HL-60/S4 (cell line): ENCODE data around the gene CELF2.

ENCODE experiments used
- in situ Hi-C: fragments of 300-500 bp; cut with MboI; formaldehyde crosslinking; loops from 2 replicates; pipeline ENCODE4 v1.14.3; 2022; ENCODE audit warnings: low sequenced_read_pairs

CELF2 gene

GRCh38 chr10:11262494-11263345 is 245.0 kb downstream of the CELF2 start:
- in situ Hi-C loops: no loop called here

GRCh38 chr10:11263767-11264166 is 246.1 kb downstream of the CELF2 start:
- in situ Hi-C loops: no loop called here

GRCh38 chr10:11264296-11265048 is 246.8 kb downstream of the CELF2 start:
- in situ Hi-C loops: no loop called here

- in situ Hi-C loops: no loop called here
Observed at GRCh38 chr10:11265484-11265883, 247.8 kb downstream of the CELF2 start.

- in situ Hi-C loops: no loop called here
Observed at GRCh38 chr10:11266426-11266825, 248.8 kb downstream of the CELF2 start.

- in situ Hi-C loops: no loop called here
Observed at GRCh38 chr10:11270135-11270857, 252.6 kb downstream of the CELF2 start.

GRCh38 chr10:11270858-11271179 is 253.1 kb downstream of the CELF2 start:
- in situ Hi-C loops: no loop called here

GRCh38 chr10:11272915-11273389 is 255.3 kb downstream of the CELF2 start:
- in situ Hi-C loops: no loop called here

GRCh38 chr10:11274452-11274851 is 256.8 kb downstream of the CELF2 start:
- in situ Hi-C loops: no loop called here

- in situ Hi-C loops: no loop called here
Observed at GRCh38 chr10:11275651-11276050, 258.0 kb downstream of the CELF2 start.

- in situ Hi-C loops: no loop called here
Observed at GRCh38 chr10:11276449-11276990, 258.8 kb downstream of the CELF2 start.

GRCh38 chr10:11279314-11279713 is 261.6 kb downstream of the CELF2 start:
- in situ Hi-C loops: no loop called here

- in situ Hi-C loops: no loop called here
Observed at GRCh38 chr10:11280187-11280932, 262.7 kb downstream of the CELF2 start.

- in situ Hi-C loops: no loop called here
Observed at GRCh38 chr10:11282156-11282555, 264.5 kb downstream of the CELF2 start.

- in situ Hi-C loops: no loop called here
Observed at GRCh38 chr10:11282661-11283060, 265.0 kb downstream of the CELF2 start.

GRCh38 chr10:11284291-11285085 is 266.8 kb downstream of the CELF2 start:
- in situ Hi-C loops: no loop called here

- in situ Hi-C loops: no loop called here
Observed at GRCh38 chr10:11285171-11285570, 267.5 kb downstream of the CELF2 start.

GRCh38 chr10:11286261-11286852 is 268.7 kb downstream of the CELF2 start:
- in situ Hi-C loops: no loop called here

- in situ Hi-C loops: no loop called here
Observed at GRCh38 chr10:11288302-11288701, 270.6 kb downstream of the CELF2 start.
